Mammary epithelial cell (primary cell): Measurements from ENCODE around the gene LIPC.

Experiments
- EZH2 ChIP-seq: IDR thresholded peaks from 2 replicates; pipeline ENCODE4 v1.6.1; 2012; ENCODE audit warnings: low read length, inconsistent platforms, borderline replicate concordance
- TF ChIP-seq, protein P1 (sequence below), 2 donors: IDR thresholded peaks in 1 of 2; conservative IDR thresholded peaks in 1 of 2; 2 replicates each; pipeline ENCODE4 v1.5.1; 2011 to 2012; ENCODE audit warnings: inconsistent platforms in 2 of 2, low read length in 2 of 2, mild to moderate bottlenecking in 2 of 2, control low read depth in 1 of 2, low read depth in 1 of 2; ENCODE audit not compliant: insufficient read depth in 1 of 2; ENCODE audit errors: extremely low read depth in 1 of 2

DNA sequence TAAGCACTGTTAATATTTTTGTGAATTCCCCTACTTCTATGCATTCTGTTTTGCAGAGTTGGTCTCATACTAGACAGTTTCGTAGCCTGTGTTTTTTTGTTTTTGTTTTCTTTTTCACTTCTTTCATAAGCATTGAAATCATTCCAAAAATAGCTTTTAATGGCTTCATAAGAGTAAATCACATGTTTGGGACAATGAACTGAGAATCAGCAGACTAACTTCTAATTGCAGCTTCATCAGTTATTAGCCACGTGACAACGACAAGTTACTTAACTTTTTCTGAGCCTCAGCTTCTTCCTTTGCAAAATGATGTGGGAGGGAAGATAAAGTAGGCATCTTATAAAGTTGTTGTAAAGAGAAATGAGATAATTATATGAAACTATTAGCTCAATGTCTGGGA is 124.8 kb downstream of the LIPC start:
- TF ChIP-seq, protein P1, sequence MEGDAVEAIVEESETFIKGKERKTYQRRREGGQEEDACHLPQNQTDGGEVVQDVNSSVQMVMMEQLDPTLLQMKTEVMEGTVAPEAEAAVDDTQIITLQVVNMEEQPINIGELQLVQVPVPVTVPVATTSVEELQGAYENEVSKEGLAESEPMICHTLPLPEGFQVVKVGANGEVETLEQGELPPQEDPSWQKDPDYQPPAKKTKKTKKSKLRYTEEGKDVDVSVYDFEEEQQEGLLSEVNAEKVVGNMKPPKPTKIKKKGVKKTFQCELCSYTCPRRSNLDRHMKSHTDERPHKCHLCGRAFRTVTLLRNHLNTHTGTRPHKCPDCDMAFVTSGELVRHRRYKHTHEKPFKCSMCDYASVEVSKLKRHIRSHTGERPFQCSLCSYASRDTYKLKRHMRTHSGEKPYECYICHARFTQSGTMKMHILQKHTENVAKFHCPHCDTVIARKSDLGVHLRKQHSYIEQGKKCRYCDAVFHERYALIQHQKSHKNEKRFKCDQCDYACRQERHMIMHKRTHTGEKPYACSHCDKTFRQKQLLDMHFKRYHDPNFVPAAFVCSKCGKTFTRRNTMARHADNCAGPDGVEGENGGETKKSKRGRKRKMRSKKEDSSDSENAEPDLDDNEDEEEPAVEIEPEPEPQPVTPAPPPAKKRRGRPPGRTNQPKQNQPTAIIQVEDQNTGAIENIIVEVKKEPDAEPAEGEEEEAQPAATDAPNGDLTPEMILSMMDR (conservative IDR thresholded peaks at IDR 0.05 in 1 of 2, IDR thresholded peaks at IDR 0.05 in 1 of 2; ENCODE audit: extremely low read depth in 1 of 2, insufficient read depth in 1 of 2, low read depth in 1 of 2, low read length in 2 of 2), result no peak
- TF ChIP-seq EZH2, result no peak
